ENCODE measurements around the gene AAMP.

DNA sequence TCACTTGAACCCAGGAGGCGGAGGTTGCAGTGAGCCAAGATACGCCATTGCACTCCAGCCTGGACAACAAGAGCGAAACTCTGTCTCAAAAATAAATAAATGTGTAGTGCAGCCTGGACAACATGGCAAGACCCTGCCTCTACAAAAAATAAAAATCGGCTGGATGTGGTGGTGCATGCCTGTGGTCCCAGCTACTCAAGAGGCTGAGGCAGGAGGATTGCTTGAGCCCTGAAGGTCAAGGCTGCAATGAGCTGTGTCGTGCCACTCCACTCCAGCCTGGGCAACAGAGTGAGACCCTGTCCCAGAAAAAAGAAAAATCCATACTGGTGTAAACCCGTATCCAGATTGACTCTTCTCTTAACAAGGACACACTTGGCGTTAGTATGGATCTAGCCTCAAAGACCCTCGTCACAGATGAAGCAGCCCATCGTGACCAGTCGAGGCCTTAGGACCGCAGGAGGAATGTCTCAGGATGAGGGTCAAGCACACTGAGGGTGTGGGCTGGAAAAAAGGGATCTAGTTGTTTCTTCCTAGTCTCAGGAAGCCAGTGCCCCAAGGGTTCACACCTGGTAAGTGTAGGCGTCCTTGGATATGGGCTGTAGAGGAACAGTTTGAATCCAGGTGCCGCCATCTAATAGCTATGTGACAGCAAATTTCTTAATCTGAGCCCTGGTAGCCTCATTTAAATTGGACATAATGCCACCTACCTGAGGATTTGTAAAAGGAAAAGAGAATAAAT, 13.2 kb downstream of the AAMP start:
- TF ChIP-seq, protein P1, sequence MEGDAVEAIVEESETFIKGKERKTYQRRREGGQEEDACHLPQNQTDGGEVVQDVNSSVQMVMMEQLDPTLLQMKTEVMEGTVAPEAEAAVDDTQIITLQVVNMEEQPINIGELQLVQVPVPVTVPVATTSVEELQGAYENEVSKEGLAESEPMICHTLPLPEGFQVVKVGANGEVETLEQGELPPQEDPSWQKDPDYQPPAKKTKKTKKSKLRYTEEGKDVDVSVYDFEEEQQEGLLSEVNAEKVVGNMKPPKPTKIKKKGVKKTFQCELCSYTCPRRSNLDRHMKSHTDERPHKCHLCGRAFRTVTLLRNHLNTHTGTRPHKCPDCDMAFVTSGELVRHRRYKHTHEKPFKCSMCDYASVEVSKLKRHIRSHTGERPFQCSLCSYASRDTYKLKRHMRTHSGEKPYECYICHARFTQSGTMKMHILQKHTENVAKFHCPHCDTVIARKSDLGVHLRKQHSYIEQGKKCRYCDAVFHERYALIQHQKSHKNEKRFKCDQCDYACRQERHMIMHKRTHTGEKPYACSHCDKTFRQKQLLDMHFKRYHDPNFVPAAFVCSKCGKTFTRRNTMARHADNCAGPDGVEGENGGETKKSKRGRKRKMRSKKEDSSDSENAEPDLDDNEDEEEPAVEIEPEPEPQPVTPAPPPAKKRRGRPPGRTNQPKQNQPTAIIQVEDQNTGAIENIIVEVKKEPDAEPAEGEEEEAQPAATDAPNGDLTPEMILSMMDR (IDR thresholded peaks at IDR 0.05; ENCODE audit: poor library complexity): no peak
- no peak for TF ChIP-seq EZH2 (IDR thresholded peaks at IDR 0.05; ENCODE audit: borderline replicate concordance)

Measured in hepatocyte (in vitro differentiated cells).